ENCODE measurements around the gene SKIC8. TPM values are rescaled to one million over a fixed set of nuclear protein-coding genes. Genes with fewer than 3 reads are reported as not detected.

SKIC8 gene
- total and polyA plus RNA-seq, 2 of the 13 experiments (the other 11 are each of a cell fraction or from before 2014, with no cell fraction given) = 69.5 to 70.6 TPM

- TF ChIP-seq ZNF33B (CRISPR knock-in tag; IDR thresholded peaks at IDR 0.05) (no peak; the same call in 1 of the 2 replicates), ZHX2 (IDR thresholded peaks at IDR 0.05; ENCODE audit: low read depth) (peak; percentile 63; the same call in 1 of the 2 replicates), ZHX2 (CRISPR knock-in tag; IDR thresholded peaks at IDR 0.05; ENCODE audit: borderline replicate concordance) (no peak), JUNB (CRISPR knock-in tag; IDR thresholded peaks at IDR 0.05; ENCODE audit: borderline replicate concordance) (no peak), ZBTB3 (CRISPR knock-in tag; IDR thresholded peaks at IDR 0.05; ENCODE audit: borderline replicate concordance, low read depth) (peak; percentile 94), ZBTB34 (CRISPR knock-in tag; IDR thresholded peaks at IDR 0.05) (no peak), ZBTB42 (CRISPR knock-in tag; IDR thresholded peaks at IDR 0.05) (no peak), RELA (CRISPR knock-in tag; IDR thresholded peaks at IDR 0.05) (0 out of 2 replicates have a peak, but pooled peaks have one; percentile 27), SP2 (CRISPR knock-in tag; IDR thresholded peaks at IDR 0.05) (0 out of 2 replicates have a peak, but pooled peaks have one; percentile 40), NR2F6 (IDR thresholded peaks at IDR 0.05) (no peak), NR2F6 (CRISPR knock-in tag; IDR thresholded peaks at IDR 0.05) (peak; percentile 25; the same call in 1 of the 2 replicates), ZNF775 (CRISPR knock-in tag; IDR thresholded peaks at IDR 0.05; ENCODE audit: borderline replicate concordance) (no peak), ATF3 (CRISPR knock-in tag; IDR thresholded peaks at IDR 0.05) (no peak; the same call in 1 of the 2 replicates), CEBPB (IDR thresholded peaks at IDR 0.05; ENCODE audit: borderline replicate concordance, low read depth, low read length) (peak; percentile 83), ARID5B (CRISPR knock-in tag; IDR thresholded peaks at IDR 0.05) (peak; percentile 57), SOX13 (IDR thresholded peaks at IDR 0.05) (no peak), SOX13 (CRISPR knock-in tag; conservative IDR thresholded peaks at IDR 0.05 in 1 of 2, IDR thresholded peaks at IDR 0.05 in 1 of 2) (peak in 1 of 2 experiments; percentile 33; a peak in 2 of 4 replicates)
Measured at GRCh38 chr15:78299101-78299930, at the start of gene SKIC8 (continued).
